ENCODE data around the gene CYRIA. TPM values are rescaled to one million over a fixed set of nuclear protein-coding genes. Genes with fewer than 3 reads are reported as not detected.

CYRIA gene
- total RNA-seq = 1.5 and 1.8 TPM in 2 replicates
- 1.4 and 3.6 TPM in 2 replicates for polyA plus RNA-seq

- Histone ChIP-seq H4K20me1 (ENCODE audit: insufficient read depth, poor library complexity, severe bottlenecking) (no peaks in the 10 kb centered on the region), H3K4me1 (ENCODE audit: insufficient read depth) (peaks cover 14% of the 10 kb centered on the region), H3K27me3 (peaks cover 29% of the 10 kb centered on the region), H3K9me2 (replicated peaks; ENCODE audit: insufficient read depth) (no peaks in the 10 kb centered on the region), H2AFZ (peak within 1 kb of the TSS; percentile 57), H3K36me3 (replicated peaks; ENCODE audit: insufficient read depth, low read depth) (no peaks in the 10 kb centered on the region), H3K4me2 (peak within 1 kb of the TSS; percentile 90), H3K79me2 (no peaks in the 10 kb centered on the region), H3K27ac (no peak within 1 kb of the TSS), H3K9me3 (ENCODE audit: low read depth) (no peaks in the 10 kb centered on the region), H3K4me3 (peak within 1 kb of the TSS; percentile 49)
- no peak for TF ChIP-seq EZH2phosphoT487 (IDR thresholded peaks at IDR 0.05; ENCODE audit: low read depth, severe bottlenecking, unreplicated experiment)
- TF ChIP-seq EZH2 (IDR thresholded peaks at IDR 0.05; ENCODE audit: borderline replicate concordance) = no peak
- TF ChIP-seq CTCF (IDR thresholded peaks at IDR 0.05; ENCODE audit: poor library complexity) = no peak
- peak; percentile 81 for DNase-seq (ENCODE audit: low spot score)
- 18% methylated on average over 13 of the region's 54 CpGs for whole genome bisulfite sequencing (ENCODE audit: low lambda C conversion rate, missing lambda C conversion rate)
Measured at GRCh38 chr2:16665748-16666448, at the start of gene CYRIA. TSS of gene CYRIA (minus strand) at chr2:16665834. CDS start at chr2:16588119, 77,715 bp downstream.

GRCh38 chr2:16713011-16713423, 47.4 kb upstream of the CYRIA start:
- Histone ChIP-seq H3K79me2 (no peaks in the 10 kb centered on the region), H3K4me2 (no peak overlapping the region), H3K9me2 (replicated peaks; ENCODE audit: insufficient read depth) (no peaks in the 10 kb centered on the region), H3K4me1 (ENCODE audit: insufficient read depth) (no peaks in the 10 kb centered on the region), H4K20me1 (ENCODE audit: insufficient read depth, poor library complexity, severe bottlenecking) (no peaks in the 10 kb centered on the region), H3K27me3 (no peaks in the 10 kb centered on the region), H2AFZ (no peak overlapping the region), H3K4me3 (no peak overlapping the region), H3K27ac (no peak overlapping the region), H3K9me3 (ENCODE audit: low read depth) (no peaks in the 10 kb centered on the region), H3K36me3 (replicated peaks; ENCODE audit: insufficient read depth, low read depth) (no peaks in the 10 kb centered on the region)
- DNase-seq (ENCODE audit: low spot score) = no peak
- no peak for TF ChIP-seq EZH2phosphoT487 (IDR thresholded peaks at IDR 0.05; ENCODE audit: low read depth, severe bottlenecking, unreplicated experiment)
- no peak for TF ChIP-seq CTCF (IDR thresholded peaks at IDR 0.05; ENCODE audit: poor library complexity)
- TF ChIP-seq EZH2 (IDR thresholded peaks at IDR 0.05; ENCODE audit: borderline replicate concordance) = no peak
- 85% methylated on average over 5 of the region's 5 CpGs for WGBS (ENCODE audit: low lambda C conversion rate, missing lambda C conversion rate)

- 71% methylated on average over 2 of the region's 2 CpGs for WGBS (ENCODE audit: low lambda C conversion rate, missing lambda C conversion rate)
- no peak for TF ChIP-seq EZH2 (IDR thresholded peaks at IDR 0.05; ENCODE audit: borderline replicate concordance)
- no peak for TF ChIP-seq CTCF (IDR thresholded peaks at IDR 0.05; ENCODE audit: poor library complexity)
- no peak for TF ChIP-seq EZH2phosphoT487 (IDR thresholded peaks at IDR 0.05; ENCODE audit: low read depth, severe bottlenecking, unreplicated experiment)
Measured at GRCh38 chr2:16709769-16710168, 44.1 kb upstream of the CYRIA start.

More at GRCh38 chr2:16709769-16710168, 44.1 kb upstream of the CYRIA start:
- H3K27me3 ChIP-seq = no peaks in the 10 kb centered on the region
- H3K9me3 ChIP-seq (ENCODE audit: low read depth) = no peaks in the 10 kb centered on the region
- no peak overlapping the region for H3K27ac ChIP-seq
- no peaks in the 10 kb centered on the region for H3K9me2 ChIP-seq (replicated peaks; ENCODE audit: insufficient read depth)
- H3K4me3 ChIP-seq = no peak overlapping the region
- H4K20me1 ChIP-seq (ENCODE audit: insufficient read depth, poor library complexity, severe bottlenecking) = no peaks in the 10 kb centered on the region
- H3K4me1 ChIP-seq (ENCODE audit: insufficient read depth) = no peaks in the 10 kb centered on the region
- no peaks in the 10 kb centered on the region for H3K79me2 ChIP-seq
- no peaks in the 10 kb centered on the region for H3K36me3 ChIP-seq (replicated peaks; ENCODE audit: insufficient read depth, low read depth)
- H3K4me2 ChIP-seq = no peak overlapping the region
- H2AFZ ChIP-seq = no peak overlapping the region
- DNase-seq (ENCODE audit: low spot score) = no peak
